H1 (cell line): Measurements from ENCODE around the gene RNPEPL1. TPM values are rescaled to one million over a fixed set of nuclear protein-coding genes. Genes with fewer than 3 reads are reported as not detected.

Experiments
- CTCF ChIA-PET: fragments of 300-600 bp; sonication (Branson Sonifier 250); formaldehyde crosslinking; loops from one replicate; lab custom pipeline; 2021; ENCODE audit not compliant: partially characterized antibody; lab: Charles Lee
- POLR2A ChIA-PET: fragments of 300-600 bp; sonication (Branson Sonifier 250); formaldehyde crosslinking; loops from one replicate; lab custom pipeline; 2021; ENCODE audit warnings: inconsistent platforms; ENCODE audit not compliant: partially characterized antibody; lab: Charles Lee
- DNase-seq, 2 experiments: peaks; one replicate each; pipeline versions ENCODE4 v3.0.0 to v3.0.0-alpha.2; 2010 to 2022; ENCODE audit warnings: low spot score in 2 of 2, low read depth in 1 of 2, mixed read lengths in 1 of 2
- FAIRE-seq: peaks from 2 replicates; lab custom pipeline; 2011; peaks lifted over from hg19 to GRCh38; lab: Jason Lieb, UNC
- H2AFZ ChIP-seq: 2 replicates; pipeline ENCODE4 v1.8.1; 2012; ENCODE audit warnings: low read length, inconsistent platforms
- H2AK5ac ChIP-seq: 2 replicates; pipeline ENCODE4 v1.6.1; 2013; ENCODE audit warnings: low read depth, low read length
- H2BK120ac ChIP-seq: replicated peaks from 2 replicates; pipeline ENCODE3; 2013; ENCODE audit warnings: low read depth, low read length, inconsistent platforms
- H2BK12ac ChIP-seq: 2 replicates; pipeline ENCODE4 v1.6.1; 2013; ENCODE audit warnings: low read depth, low read length
- H2BK15ac ChIP-seq: 2 replicates; pipeline ENCODE4 v1.6.1; 2013; ENCODE audit warnings: low read length
- H2BK20ac ChIP-seq: 2 replicates; pipeline ENCODE4 v1.6.1; 2013; ENCODE audit warnings: low read length
- H2BK5ac ChIP-seq: 2 replicates; pipeline ENCODE4 v1.6.1; 2013; ENCODE audit warnings: low read depth, low read length
- H3K14ac ChIP-seq: 2 replicates; pipeline ENCODE4 v1.6.1; 2013; ENCODE audit warnings: inconsistent platforms; ENCODE audit not compliant: insufficient read length
- H3K18ac ChIP-seq: 2 replicates; pipeline ENCODE4 v1.6.1; 2013; ENCODE audit warnings: low read length; ENCODE audit errors: extremely low read depth
- H3K23ac ChIP-seq: 2 replicates; pipeline ENCODE4 v1.6.1; 2013; ENCODE audit warnings: inconsistent platforms; ENCODE audit not compliant: insufficient read length
- H3K23me2 ChIP-seq: 2 replicates; pipeline ENCODE4 v1.6.1; 2013; ENCODE audit warnings: low read depth, low read length
- H3K27ac ChIP-seq: 2 replicates; pipeline ENCODE4 v1.6.1; 2011; ENCODE audit warnings: low read depth, low read length, inconsistent platforms
- H3K27me3 ChIP-seq, 4 experiments: replicated peaks in 1 of 4; 1 replicate in 1 of 4; 2 replicates in 3 of 4; pipeline versions ENCODE4 v1.6.1 to v1.8.1; 2011 to 2013; ENCODE audit warnings: low read length in 3 of 4, mild to moderate bottlenecking in 3 of 4, inconsistent platforms in 2 of 4, mixed read lengths in 2 of 4, moderate library complexity in 1 of 4; ENCODE audit not compliant: control insufficient read depth in 3 of 4, insufficient read depth in 3 of 4; ENCODE audit errors: extremely low read depth in 1 of 4
- H3K36me3 ChIP-seq, 4 experiments: 2 replicates each; pipeline versions ENCODE4 v1.6.1 to v1.8.1; 2011 to 2013; ENCODE audit warnings: mild to moderate bottlenecking in 4 of 4, low read length in 3 of 4, moderate library complexity in 2 of 4, control low read depth in 1 of 4, inconsistent platforms in 1 of 4; ENCODE audit not compliant: insufficient read depth in 4 of 4, control insufficient read depth in 2 of 4
- H3K4ac ChIP-seq: replicated peaks from 2 replicates; pipeline ENCODE3; 2013; ENCODE audit warnings: low read length, low read depth, mixed read lengths, inconsistent platforms; ENCODE audit not compliant: insufficient read length
- H3K4me1 ChIP-seq, 4 experiments: replicated peaks in 1 of 4; 1 replicate in 1 of 4; 2 replicates in 3 of 4; pipeline versions ENCODE4 v1.6.1 to v1.8.1; 2011 to 2013; ENCODE audit warnings: low read length in 3 of 4, inconsistent platforms in 2 of 4, mixed read lengths in 1 of 4; ENCODE audit not compliant: insufficient read depth in 4 of 4, control insufficient read depth in 3 of 4
- H3K4me2 ChIP-seq, 2 experiments: 2 replicates each; pipeline versions ENCODE4 v1.6.1 to v1.8.1; 2011 to 2013; ENCODE audit warnings: low read depth in 2 of 2, low read length in 2 of 2, control low read depth in 1 of 2, inconsistent platforms in 1 of 2, mild to moderate bottlenecking in 1 of 2; ENCODE audit not compliant: insufficient read depth in 1 of 2
- H3K4me3 ChIP-seq, 4 experiments: fragments of 200-600, 300-600 bp in 1 of 4; sonication (generic), shearing (Covaris generic), sonication (Bioruptor Twin) in 1 of 4; 2 replicates each; pipeline versions ENCODE4 v1.5.1 to v1.8.1; 2011 to 2016; ENCODE audit warnings: low read length in 4 of 4, low read depth in 3 of 4, control low read depth in 2 of 4, inconsistent platforms in 2 of 4, mild to moderate bottlenecking in 2 of 4, mixed read lengths in 1 of 4, moderate library complexity in 1 of 4; ENCODE audit not compliant: insufficient read depth in 2 of 4; ENCODE audit errors: extremely low read depth in 1 of 4
- H3K56ac ChIP-seq: replicated peaks from 2 replicates; pipeline ENCODE3; 2013; ENCODE audit warnings: low read depth, mild to moderate bottlenecking, mixed read lengths, low read length, inconsistent platforms; ENCODE audit not compliant: insufficient read length
- H3K79me1 ChIP-seq: 2 replicates; pipeline ENCODE4 v1.6.1; 2013; ENCODE audit warnings: low read depth, low read length, control low read depth
- H3K79me2 ChIP-seq, 2 experiments: 2 replicates each; pipeline versions ENCODE4 v1.6.1 to v1.8.1; 2012 to 2013; ENCODE audit warnings: low read length in 2 of 2, mild to moderate bottlenecking in 2 of 2, inconsistent platforms in 1 of 2; ENCODE audit not compliant: insufficient read depth in 2 of 2, control insufficient read depth in 1 of 2
- H3K9ac ChIP-seq, 4 experiments: replicated peaks in 1 of 4; 1 replicate in 1 of 4; 2 replicates in 3 of 4; pipeline versions ENCODE4 v1.6.1 to v1.8.1; 2011 to 2013; ENCODE audit warnings: low read depth in 3 of 4, low read length in 3 of 4, control low read depth in 2 of 4, mild to moderate bottlenecking in 2 of 4, moderate library complexity in 2 of 4, inconsistent platforms in 1 of 4; ENCODE audit errors: extremely low read depth in 1 of 4
- H3K9me3 ChIP-seq, 2 experiments: 2 replicates each; pipeline versions ENCODE4 v1.6.1 to v1.8.1; 2012 to 2013; ENCODE audit warnings: mild to moderate bottlenecking in 2 of 2, moderate library complexity in 2 of 2, control low read depth in 1 of 2, inconsistent platforms in 1 of 2, low read depth in 1 of 2, low read length in 1 of 2, mixed read lengths in 1 of 2; ENCODE audit not compliant: insufficient read depth in 2 of 2
- H4K20me1 ChIP-seq, 2 experiments: replicated peaks in 1 of 2; 2 replicates each; pipeline versions ENCODE3 to v1.8.1; 2011 to 2013; ENCODE audit warnings: inconsistent platforms in 2 of 2, low read length in 2 of 2, mild to moderate bottlenecking in 1 of 2; ENCODE audit not compliant: insufficient read depth in 2 of 2, control insufficient read depth in 1 of 2
- H4K5ac ChIP-seq: 2 replicates; pipeline ENCODE4 v1.6.1; 2013; ENCODE audit warnings: low read length, low read depth, mixed read lengths, inconsistent platforms; ENCODE audit not compliant: insufficient read length
- H4K8ac ChIP-seq: 2 replicates; pipeline ENCODE4 v1.8.0; 2013; ENCODE audit warnings: mild to moderate bottlenecking, moderate library complexity, low read length, inconsistent platforms; ENCODE audit not compliant: insufficient read depth; ENCODE audit errors: extremely low read depth
- H4K91ac ChIP-seq: replicated peaks from 2 replicates; pipeline ENCODE3; 2013; ENCODE audit warnings: low read length, mixed read lengths, inconsistent platforms; ENCODE audit not compliant: insufficient read length
- ASH2L ChIP-seq: fragments of 200-600, 300-600 bp; sonication (generic); IDR thresholded peaks from one replicate; pipeline ENCODE4 v1.7.1; 2017; ENCODE audit warnings: low read length
- BCL11A ChIP-seq, 2 experiments: IDR thresholded peaks; one replicate each; pipeline ENCODE4 v1.6.1; 2011; ENCODE audit warnings: low read depth in 2 of 2, low read length in 2 of 2, mild to moderate bottlenecking in 2 of 2
- EGR1 ChIP-seq: IDR thresholded peaks from 2 replicates; pipeline ENCODE4 v1.6.1; 2011; ENCODE audit warnings: low read depth, low read length, borderline replicate concordance
- GTF2F1 ChIP-seq: IDR thresholded peaks from 2 replicates; pipeline ENCODE4 v1.6.1; 2012; ENCODE audit warnings: low read depth, low read length, improper control_type of control experiment, borderline replicate concordance
- HDAC2 ChIP-seq, 2 experiments: fragments of 300-600 bp in 1 of 2; sonication (generic) in 1 of 2; IDR thresholded peaks; 2 replicates each; pipeline ENCODE4 v1.6.1; 2011 to 2012; ENCODE audit warnings: low read depth in 2 of 2, low read length in 2 of 2, mild to moderate bottlenecking in 2 of 2, moderate library complexity in 2 of 2, borderline replicate concordance in 1 of 2, inconsistent platforms in 1 of 2
- KDM1A ChIP-seq: fragments of 200-600, 300-600 bp; sonication (generic); IDR thresholded peaks from 2 replicates; pipeline ENCODE4 v1.7.1; 2016; ENCODE audit warnings: mild to moderate bottlenecking, low read length, borderline replicate concordance
- NANOG ChIP-seq: IDR thresholded peaks from 2 replicates; pipeline ENCODE4 v1.6.1; 2011; ENCODE audit warnings: low read length, low read depth, mild to moderate bottlenecking, inconsistent platforms; ENCODE audit not compliant: insufficient read depth, poor library complexity, severe bottlenecking
- NRF1 ChIP-seq: IDR thresholded peaks from 2 replicates; pipeline ENCODE4 v1.6.1; 2011; ENCODE audit warnings: mild to moderate bottlenecking, low read depth, low read length, improper control_type of control experiment
- RAD21 ChIP-seq, 2 experiments: IDR thresholded peaks in 1 of 2; conservative IDR thresholded peaks in 1 of 2; 2 replicates each; pipeline ENCODE4 v1.6.1; 2011; ENCODE audit warnings: low read depth in 2 of 2, low read length in 2 of 2, improper control_type of control experiment in 1 of 2, inconsistent platforms in 1 of 2, mild to moderate bottlenecking in 1 of 2, moderate library complexity in 1 of 2
- SRF ChIP-seq: IDR thresholded peaks from 2 replicates; pipeline ENCODE4 v1.6.1; 2011; ENCODE audit warnings: mild to moderate bottlenecking, low read depth, low read length, moderate library complexity
- WGBS, 2 experiments: shearing (Covaris generic) in 1 of 2; methylation state at CpG; one replicate each; pipeline versions ENCODE4 v1.1.6 to v1.1.7; 2013 to 2015; ENCODE audit warnings: low lambda C conversion rate in 2 of 2, mixed read lengths in 2 of 2, inconsistent platforms in 1 of 2, low coverage in 1 of 2, missing lambda C conversion rate in 1 of 2; ENCODE audit not compliant: insufficient replicate concordance in 2 of 2, insufficient coverage in 1 of 2, insufficient read length in 1 of 2; ENCODE audit errors: extremely low coverage in 1 of 2, missing lambda C conversion rate in 1 of 2; 5-methylcytosine and 5-hydroxymethylcytosine counted together
- polyA plus RNA-seq, 7 experiments: library from polyadenylated mRNA; depleted of rRNA in 3 of 7; stranded (reverse) in 5 of 7; unstranded in 2 of 7; fragments of >200 nt in 5 of 7; fragments of 200-250 nt in 2 of 7; gene quantifications; 1 replicate in 5 of 7; 2 replicates in 1 of 7; 4 replicates in 1 of 7; pipeline versions ENCODE4 v1.2.1 to v1.2.3, GENCODE V29; 2011 to 2013; ENCODE audit warnings: missing spikeins in 2 of 7, mixed read lengths in 2 of 7
- total RNA-seq: library from RNA; stranded (reverse); fragmentation: NEBNext Ultra II Directional; extraction: Animal tissue kit (Norgen Biotek cat#: 25700); gene quantifications from 2 replicates; pipeline ENCODE4 v1.2.1, GENCODE V29; 2021

The RNPEPL1 gene
- total and polyA plus RNA-seq, 2 of the 8 experiments (the other 6 are each of a cell fraction or from before 2014, with no cell fraction given): 9.0 to 11.3 TPM

- CTCF ChIA-PET: interaction anchor here (1.8 kb wide), 1 partner anchor 11 kb away, joined by 4 read pairs; no protein-coding TSS in a partner anchor
- no peak overlapping the region for H4K5ac ChIP-seq
- peaks cover 0 to 4% of the 10 kb centered on the region in 2 experiments for H4K20me1 ChIP-seq
- peaks cover 0 to 8% (median 3%) of the 10 kb centered on the region in 4 experiments; a peak in 4 of 7 replicates for H3K4me1 ChIP-seq
- no peak overlapping the region for H2BK120ac ChIP-seq
- no peak overlapping the region for H3K14ac ChIP-seq
- no peak overlapping the region for H3K18ac ChIP-seq
- no peak overlapping the region for H2AK5ac ChIP-seq
- H3K9ac ChIP-seq: no peak overlapping the region
- no peak for TF ChIP-seq BCL11A (IDR thresholded peaks at IDR 0.05; ENCODE audit: low read depth in 2 of 2, low read length in 2 of 2)
- TF ChIP-seq GTF2F1: no peak
- TF ChIP-seq NRF1: no peak
- no peak for TF ChIP-seq KDM1A
- no peak for TF ChIP-seq RAD21 (IDR thresholded peaks at IDR 0.05 in 1 of 2, conservative IDR thresholded peaks at IDR 0.05 in 1 of 2; ENCODE audit: low read depth in 2 of 2, low read length in 2 of 2)
- no peak for TF ChIP-seq HDAC2 (IDR thresholded peaks at IDR 0.05; ENCODE audit: borderline replicate concordance in 1 of 2, low read depth in 2 of 2, low read length in 2 of 2)
- TF ChIP-seq ASH2L: no peak
- TF ChIP-seq EGR1: no peak
- TF ChIP-seq SRF: no peak
- no peak for TF ChIP-seq NANOG
- POLR2A ChIA-PET: no interaction called here
- H2BK15ac ChIP-seq: no peak overlapping the region
- H3K79me2 ChIP-seq: no peaks in the 10 kb centered on the region
- no peak overlapping the region for H3K4me3 ChIP-seq
- no peak overlapping the region; a peak in 1 of 4 replicates for H3K4me2 ChIP-seq
- no peak overlapping the region for H3K23ac ChIP-seq
- H3K23me2 ChIP-seq: peaks cover 5% of the 10 kb centered on the region; the same call in 1 of the 2 replicates
- FAIRE-seq (no peak), DNase-seq (no peak)
- H4K91ac ChIP-seq: no peak overlapping the region
- no peaks in the 10 kb centered on the region for H3K79me1 ChIP-seq
- no peak overlapping the region for H4K8ac ChIP-seq
- peaks cover 2 to 14% of the 10 kb centered on the region in 2 experiments; a peak in 3 of 4 replicates for H3K9me3 ChIP-seq
- no peak overlapping the region for H3K56ac ChIP-seq
- peaks cover 0 to 27% (median 23%) of the 10 kb centered on the region in 4 experiments; a peak in 6 of 7 replicates for H3K27me3 ChIP-seq
- H3K36me3 ChIP-seq: no peaks in the 10 kb centered on the region
- H3K27ac ChIP-seq: no peak overlapping the region
- H2BK5ac ChIP-seq: no peak overlapping the region
- H2BK20ac ChIP-seq: no peak overlapping the region
- WGBS, 2 experiments: 93% methylated on average over 5 of the region's 5 CpGs; no CpG with 5 or more reads in 1 of the 2 experiments
- H2BK12ac ChIP-seq: no peak overlapping the region
- H2AFZ ChIP-seq: no peak overlapping the region
- H3K4ac ChIP-seq: no peak overlapping the region
These were observed 49.3 kb upstream of the RNPEPL1 start for GRCh38 chr2:240518981-240519380.
